B cell (primary cell): ENCODE results near the gene STPG3. TPM values are rescaled to one million over a fixed set of nuclear protein-coding genes. Genes with fewer than 3 reads are reported as not detected.

Experiments used
- ATAC-seq: fragments of 200-7000 bp; cut with Tn5 transposase; one replicate; pipeline ENCODE4 v1.10.0; 2021; ENCODE audit warnings: low read depth, mild to moderate bottlenecking, moderate number of reproducible peaks, moderate library complexity
- CTCF ChIA-PET: fragments of 350-600 bp; sonication (Branson Sonifier 250); formaldehyde crosslinking; loops from one replicate; lab custom pipeline; 2021; ENCODE audit warnings: antibody characterized with exemption, inconsistent platforms; lab: Charles Lee
- POLR2A ChIA-PET: fragments of 350-600 bp; sonication (Branson Sonifier 250); formaldehyde crosslinking; loops from one replicate; lab custom pipeline; 2021; ENCODE audit warnings: antibody characterized with exemption; lab: Charles Lee
- DNase-seq: peaks from one replicate; pipeline ENCODE4 v3.0.0; 2013
- H2AFZ ChIP-seq: 2 replicates; pipeline ENCODE4 v1.6.1; 2012; ENCODE audit warnings: mild to moderate bottlenecking, low read depth, low read length; ENCODE audit not compliant: insufficient read depth, poor library complexity, severe bottlenecking
- H3K27ac ChIP-seq, 2 donors: 1 replicate in 1 of 2; 2 replicates in 1 of 2; pipeline ENCODE4 v1.5.1; 2012 to 2013; ENCODE audit warnings: low read length in 2 of 2, mild to moderate bottlenecking in 2 of 2, moderate library complexity in 1 of 2
- H3K27me3 ChIP-seq, 4 experiments: fragments of 200-600 bp in 1 of 4; sonication (generic) in 1 of 4; replicated peaks in 1 of 4; 1 replicate in 2 of 4; 2 replicates in 2 of 4; pipeline versions ENCODE4 v1.6.1 to v1.7.0; 2013 to 2016; ENCODE audit warnings: low read length in 3 of 4, mild to moderate bottlenecking in 2 of 4, mixed read lengths in 1 of 4, moderate library complexity in 1 of 4; ENCODE audit not compliant: insufficient read depth in 4 of 4, control insufficient read depth in 3 of 4; ENCODE audit errors: control extremely low read depth in 1 of 4
- H3K36me3 ChIP-seq, 2 experiments: replicated peaks in 1 of 2; 1 replicate in 1 of 2; 2 replicates in 1 of 2; pipeline versions ENCODE4 v1.6.1 to v1.7.1; 2013; ENCODE audit warnings: low read length in 1 of 2; ENCODE audit not compliant: insufficient read depth in 2 of 2, control insufficient read depth in 1 of 2; ENCODE audit errors: control extremely low read depth in 1 of 2, extremely low read depth in 1 of 2
- H3K4me1 ChIP-seq, 2 donors: fragments of 200-600 bp in 1 of 2; sonication (generic) in 1 of 2; 1 replicate in 1 of 2; 2 replicates in 1 of 2; pipeline versions ENCODE4 v1.5.1 to v1.6.1; 2013 to 2017; ENCODE audit warnings: low read length in 2 of 2; ENCODE audit not compliant: control insufficient read depth in 2 of 2, insufficient read depth in 2 of 2
- H3K4me2 ChIP-seq: replicated peaks from 2 replicates; pipeline ENCODE3; 2012; ENCODE audit warnings: mild to moderate bottlenecking, low read depth, low read length; ENCODE audit not compliant: poor library complexity, severe bottlenecking
- H3K4me3 ChIP-seq, 5 experiments: fragments of 200-600 bp in 1 of 5; sonication (generic) in 1 of 5; 1 replicate in 3 of 5; 2 replicates in 2 of 5; pipeline versions ENCODE4 v1.5.1 to v1.7.0; 2011 to 2016; ENCODE audit warnings: low read length in 4 of 5, mild to moderate bottlenecking in 4 of 5, low read depth in 2 of 5, control low read depth in 1 of 5, moderate library complexity in 1 of 5; ENCODE audit not compliant: insufficient read depth in 1 of 5; ENCODE audit errors: control extremely low read depth in 1 of 5, extremely low read depth in 1 of 5
- H3K79me2 ChIP-seq: fragments of 200-600 bp; sonication (generic); one replicate; pipeline ENCODE4 v1.6.0; 2016; ENCODE audit warnings: low read length; ENCODE audit not compliant: control insufficient read depth, insufficient read depth
- H3K9ac ChIP-seq: fragments of 200-600 bp; sonication (generic); 2 replicates; pipeline ENCODE4 v1.6.1; 2017; ENCODE audit warnings: mild to moderate bottlenecking, low read length, moderate library complexity
- H3K9me3 ChIP-seq, 3 donors: one replicate each; pipeline versions ENCODE4 v1.6.1 to v1.7.1; 2013; ENCODE audit warnings: low read length in 2 of 3; ENCODE audit not compliant: control insufficient read depth in 2 of 3, insufficient read depth in 1 of 3; ENCODE audit errors: control extremely low read depth in 1 of 3
- H4K20me1 ChIP-seq: 2 replicates; pipeline ENCODE4 v1.6.0; 2012; ENCODE audit warnings: mild to moderate bottlenecking, low read length; ENCODE audit not compliant: insufficient read depth, control insufficient read depth, poor library complexity, severe bottlenecking
- H3K27ac Mint-ChIP-seq: one replicate; pipeline ENCODE4 v1.8.0; 2021; ENCODE audit warnings: mixed read lengths
- H3K27me3 Mint-ChIP-seq: one replicate; pipeline ENCODE4 v1.8.0; 2021; ENCODE audit warnings: mixed read lengths
- H3K4me1 Mint-ChIP-seq: one replicate; pipeline ENCODE4 v1.8.0; 2021; ENCODE audit warnings: mixed read lengths
- H3K4me3 Mint-ChIP-seq: one replicate; pipeline ENCODE4 v1.8.0; 2021; ENCODE audit warnings: mixed read lengths
- H3K9me3 Mint-ChIP-seq: one replicate; pipeline ENCODE4 v1.8.0; 2022; ENCODE audit warnings: mixed read lengths; ENCODE audit not compliant: insufficient read depth
- EZH2 ChIP-seq: IDR thresholded peaks from 2 replicates; pipeline ENCODE4 v1.6.1; 2012; ENCODE audit warnings: borderline replicate concordance, low read depth, mild to moderate bottlenecking, moderate library complexity, low read length; ENCODE audit not compliant: insufficient read depth, poor library complexity, severe bottlenecking
- WGBS: methylation state at CpG from one replicate; pipeline ENCODE4 v1.1.5; 2013; ENCODE audit warnings: missing lambda C conversion rate; ENCODE audit not compliant: insufficient coverage; 5-methylcytosine and 5-hydroxymethylcytosine counted together
- intact Hi-C: fragments of 100-400 bp; cut with micrococcal nuclease; formaldehyde crosslinking; loops from one replicate; pipeline ENCODE4 v1.10.0; 2022
- polyA plus RNA-seq: library from polyadenylated mRNA; depleted of rRNA; stranded (reverse); fragments of >200 nt; gene quantifications from 2 replicates; pipeline ENCODE4 v1.2.3, GENCODE V29; 2012
- total RNA-seq, 2 donors: library from RNA; stranded (reverse); fragments of 120-200 nt in 1 of 2; gene quantifications; 1 replicate in 1 of 2; 2 replicates in 1 of 2; pipeline versions ENCODE4 v1.2.3 to v1.2.4, GENCODE V29; 2013 to 2022
- TF ChIP-seq, protein P1 (sequence below): fragments of 200-600 bp; IDR thresholded peaks from one replicate; pipeline ENCODE4 v1.8.0; 2022; ENCODE audit warnings: antibody characterized with exemption, mild to moderate bottlenecking

The STPG3 gene
- total and polyA plus RNA-seq, 2 donors (not counting 1 experiment from before 2014, with no cell fraction given), result not detected

DNA sequence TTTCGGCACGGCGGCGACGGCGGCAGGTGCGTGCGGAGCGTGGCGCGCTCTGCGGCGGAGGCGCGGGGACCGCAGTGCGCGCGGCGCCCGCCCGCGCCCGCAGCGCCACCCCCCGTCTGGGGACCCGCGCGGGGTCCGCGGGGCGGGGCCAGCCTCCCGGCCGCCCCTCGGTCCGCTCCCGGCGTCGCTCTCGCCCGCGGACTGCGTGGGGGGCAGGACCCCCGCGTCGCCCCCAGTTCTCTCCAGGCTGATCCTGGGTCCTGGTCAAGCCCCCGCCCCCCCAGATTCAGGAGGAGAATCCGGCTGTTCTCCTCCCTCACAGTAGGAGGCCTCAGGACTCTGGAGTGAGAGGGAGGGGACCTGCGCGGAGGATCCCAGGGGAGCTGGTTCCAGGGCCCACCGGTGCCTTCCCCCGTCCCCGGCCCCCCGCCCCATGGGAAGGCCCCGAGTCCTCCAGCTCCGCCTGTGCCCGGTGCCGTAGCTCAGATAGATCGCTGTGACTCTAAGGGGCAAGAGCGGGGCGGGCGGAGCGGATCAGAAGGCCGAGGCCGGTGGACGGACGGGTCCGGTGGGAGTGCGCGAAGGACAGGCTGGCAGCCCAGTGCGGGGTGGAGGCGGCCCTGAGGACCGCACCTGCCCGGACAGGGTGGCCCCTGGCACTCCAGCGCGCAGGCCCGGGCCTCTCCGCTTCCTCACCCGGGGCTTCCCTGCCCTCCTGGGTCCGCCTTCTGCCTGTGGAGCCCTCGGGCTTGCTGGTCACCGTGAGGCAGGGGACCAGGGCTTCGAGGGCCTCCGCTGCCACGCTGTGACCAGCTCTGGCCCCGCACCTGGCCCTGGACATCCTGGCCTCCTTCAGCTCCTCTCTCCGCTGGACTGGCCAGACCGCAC, 28.7 kb upstream of the STPG3 start, which contains the start of gene RNF208:
RNF208 (minus strand) TSS at position 51 of the 888 bp plus-strand sequence. CDS start 1,028 bp downstream, outside the sequence.
- H3K4me3 Mint-ChIP-seq, result peak within 1 kb of the TSS; percentile 86
- peaks cover under 1% of the 10 kb centered on the region for H3K27me3 Mint-ChIP-seq
- no peak for DNase-seq
- POLR2A ChIA-PET, result interaction anchor here (0.5 to 3.1 kb wide), 10 partner anchors 8 to 193 kb away, joined by 3 to 15 read pairs (median 8); partner anchors contain the start of genes ANAPC2, NDOR1, SSNA1 and TMEM203
- H4K20me1 ChIP-seq, result no peaks in the 10 kb centered on the region
- H3K27ac ChIP-seq, result peak within 1 kb of the TSS; percentile 38 to 71
- no peaks in the 10 kb centered on the region for H3K79me2 ChIP-seq
- peak within 1 kb of the TSS; percentile 79 for H2AFZ ChIP-seq
- CTCF ChIA-PET, result interaction anchor here (0.5 to 7.0 kb wide), 11 partner anchors 16 to 193 kb away, joined by 3 to 76 read pairs (median 4); partner anchors contain the start of genes ANAPC2, NDOR1, SSNA1 and TMEM203
- H3K4me1 Mint-ChIP-seq, result peaks cover 13% of the 10 kb centered on the region
- H3K27me3 ChIP-seq, result peaks cover 0 to 8% (median 0%) of the 10 kb centered on the region in 4 experiments
- no peaks in the 10 kb centered on the region for H3K9me3 ChIP-seq
- 3% methylated on average over 76 of the region's 88 CpGs for WGBS
- H3K4me3 ChIP-seq, result peak within 1 kb of the TSS; percentile 5 to 73 (median 63)
- TF ChIP-seq, protein P1, sequence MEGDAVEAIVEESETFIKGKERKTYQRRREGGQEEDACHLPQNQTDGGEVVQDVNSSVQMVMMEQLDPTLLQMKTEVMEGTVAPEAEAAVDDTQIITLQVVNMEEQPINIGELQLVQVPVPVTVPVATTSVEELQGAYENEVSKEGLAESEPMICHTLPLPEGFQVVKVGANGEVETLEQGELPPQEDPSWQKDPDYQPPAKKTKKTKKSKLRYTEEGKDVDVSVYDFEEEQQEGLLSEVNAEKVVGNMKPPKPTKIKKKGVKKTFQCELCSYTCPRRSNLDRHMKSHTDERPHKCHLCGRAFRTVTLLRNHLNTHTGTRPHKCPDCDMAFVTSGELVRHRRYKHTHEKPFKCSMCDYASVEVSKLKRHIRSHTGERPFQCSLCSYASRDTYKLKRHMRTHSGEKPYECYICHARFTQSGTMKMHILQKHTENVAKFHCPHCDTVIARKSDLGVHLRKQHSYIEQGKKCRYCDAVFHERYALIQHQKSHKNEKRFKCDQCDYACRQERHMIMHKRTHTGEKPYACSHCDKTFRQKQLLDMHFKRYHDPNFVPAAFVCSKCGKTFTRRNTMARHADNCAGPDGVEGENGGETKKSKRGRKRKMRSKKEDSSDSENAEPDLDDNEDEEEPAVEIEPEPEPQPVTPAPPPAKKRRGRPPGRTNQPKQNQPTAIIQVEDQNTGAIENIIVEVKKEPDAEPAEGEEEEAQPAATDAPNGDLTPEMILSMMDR, result no peak
- no peak for TF ChIP-seq EZH2
- H3K9me3 Mint-ChIP-seq, result no peaks in the 10 kb centered on the region
- no peak for ATAC-seq
- intact Hi-C loops, result loop anchor here (1.0 to 5.0 kb wide), 7 partner anchors 14 to 385 kb away; partner anchors contain the start of genes ARRDC1, NDOR1, TMEM203 and TPRN
- H3K27ac Mint-ChIP-seq, result peak within 1 kb of the TSS; percentile 82
- no peaks in the 10 kb centered on the region for H3K36me3 ChIP-seq
- peak within 1 kb of the TSS; percentile 73 for H3K9ac ChIP-seq
- H3K4me2 ChIP-seq, result peak within 1 kb of the TSS; percentile 95
- H3K4me1 ChIP-seq, result peaks cover 12 to 29% of the 10 kb centered on the region in 2 donors
